GM12875 (cell line): ENCODE results near the gene NMUR1.

Experiments
- H3K4me3 ChIP-seq: one replicate; pipeline ENCODE4 v1.5.1; 2011; ENCODE audit warnings: low read depth, low read length, control low read depth
- CTCF ChIP-seq: IDR thresholded peaks from 2 replicates; pipeline ENCODE4 v1.5.1; 2011; ENCODE audit warnings: low read depth, mild to moderate bottlenecking, control low read depth, inconsistent platforms, low read length, moderate library complexity, borderline replicate concordance; ENCODE audit not compliant: insufficient read depth

The NMUR1 gene

DNA sequence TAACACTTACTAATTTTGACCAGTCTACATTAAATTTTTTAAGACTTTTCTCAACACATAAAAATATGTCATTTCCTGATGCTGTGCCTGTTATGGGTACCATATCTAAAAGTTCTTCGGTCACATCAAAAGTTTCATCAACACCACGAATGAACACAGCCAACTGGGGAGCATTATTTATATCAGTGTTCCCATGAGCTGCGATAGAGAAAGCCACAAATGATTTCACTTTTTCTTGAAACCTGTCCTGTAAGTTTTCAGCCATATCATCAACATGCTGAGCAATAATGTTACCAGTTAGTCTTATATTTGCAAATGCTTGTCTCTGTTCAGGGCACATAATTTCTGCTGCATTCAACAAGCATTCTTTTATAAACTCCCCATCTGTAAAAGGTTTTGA is 35.6 kb downstream of the NMUR1 start:
- TF ChIP-seq CTCF, result no peak
- no peak overlapping the region for H3K4me3 ChIP-seq

DNA sequence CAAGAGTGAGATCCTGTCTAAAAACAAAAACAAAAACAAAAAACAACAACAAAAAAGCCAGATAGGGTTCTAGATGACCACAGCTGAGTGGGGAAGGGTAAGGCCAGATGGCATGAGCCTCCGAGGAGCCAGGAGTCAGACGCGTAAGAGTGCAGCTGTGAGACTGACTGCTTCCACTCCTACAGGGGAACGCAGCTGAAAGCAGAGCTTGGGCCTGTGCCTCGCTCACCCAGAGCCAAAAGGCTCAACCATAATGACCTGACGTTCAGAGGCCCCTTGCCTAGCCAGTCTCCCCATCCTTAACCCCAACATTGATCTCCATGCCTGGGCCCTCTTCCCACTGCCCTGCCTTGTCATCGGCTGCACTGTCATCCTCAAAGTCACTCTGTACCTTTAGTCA is 39.4 kb downstream of the NMUR1 start:
- no peak overlapping the region for H3K4me3 ChIP-seq
- TF ChIP-seq CTCF, result no peak

GRCh38 chr2:231489990-231490389 is 40.3 kb downstream of the NMUR1 start:
- H3K4me3 ChIP-seq, result no peak overlapping the region
- TF ChIP-seq CTCF, result peak; percentile 33; the same call in 1 of the 2 replicates

DNA sequence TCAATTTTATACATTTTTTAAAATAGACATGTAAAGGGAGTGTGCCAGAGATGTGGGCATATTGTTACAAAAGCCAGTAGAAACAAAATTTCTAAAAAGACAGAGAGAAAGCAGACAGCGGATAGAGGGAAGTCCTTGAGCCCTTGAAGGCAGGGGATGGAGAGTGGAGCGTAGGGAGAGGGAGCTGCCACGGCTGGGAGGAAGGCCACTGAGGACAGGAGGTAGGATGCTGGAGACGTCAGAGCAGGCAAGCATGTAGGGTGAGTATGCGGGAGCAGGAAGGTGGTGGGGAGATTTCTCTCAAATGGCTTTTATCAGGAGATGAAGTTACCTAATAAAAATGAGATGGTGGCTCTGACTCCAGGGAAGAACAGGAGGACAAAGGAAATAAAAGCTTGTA is 41.9 kb downstream of the NMUR1 start:
- no peak for TF ChIP-seq CTCF

GRCh38 chr2:231486851-231487596 is 43.2 kb downstream of the NMUR1 start:
- no peak for TF ChIP-seq CTCF
- no peak overlapping the region for H3K4me3 ChIP-seq

More for the DNA sequence above, 41.9 kb downstream of the NMUR1 start:
- H3K4me3 ChIP-seq, result no peak overlapping the region

DNA sequence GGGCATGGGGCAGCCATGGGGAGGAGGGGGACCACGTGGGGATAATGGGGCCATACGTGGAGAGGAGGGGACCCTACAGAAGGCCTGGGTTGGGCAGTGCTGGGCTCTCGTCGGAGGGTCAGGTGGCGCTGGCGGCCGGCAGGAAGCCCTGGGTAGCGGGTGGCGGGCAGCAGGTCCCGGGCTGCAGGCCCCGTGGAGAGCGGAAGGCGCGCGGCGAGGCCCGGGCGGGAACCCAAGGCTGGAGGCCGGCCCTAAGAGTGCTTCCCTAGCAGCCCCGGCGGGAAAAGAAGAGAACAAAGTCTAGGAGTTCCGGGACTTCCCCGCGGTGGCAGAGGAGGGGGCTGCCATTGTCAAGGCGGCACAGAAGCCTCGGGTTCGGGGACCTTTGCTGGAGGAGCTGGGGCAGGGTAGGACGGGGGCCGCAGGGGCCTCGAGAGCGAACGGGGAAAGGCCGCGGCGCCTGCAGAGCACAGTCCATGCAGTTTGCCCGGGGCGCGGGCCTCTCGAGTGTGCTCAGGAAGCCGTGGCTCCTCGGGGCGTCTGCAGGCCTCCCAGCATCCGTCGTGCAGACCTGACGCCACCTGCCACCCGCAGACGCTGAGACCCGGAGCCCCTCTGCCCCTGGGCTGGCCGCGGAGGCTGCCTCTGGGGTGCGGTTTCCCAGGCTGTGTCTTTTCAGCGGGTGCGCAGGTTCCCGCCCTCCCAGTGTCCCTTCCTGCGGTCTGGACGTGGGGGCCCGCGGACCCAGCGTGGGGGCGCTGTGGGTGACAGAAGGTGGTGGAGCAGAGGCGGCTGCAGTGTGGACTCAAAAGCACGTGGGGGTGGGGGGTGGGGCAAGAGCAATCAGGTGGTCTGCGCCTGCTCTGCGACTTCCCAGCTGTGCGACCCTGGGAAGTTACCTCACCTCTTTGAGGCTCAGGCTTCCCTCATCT is 46.6 kb downstream of the NMUR1 start:
- H3K4me3 ChIP-seq, result no peak overlapping the region
- TF ChIP-seq CTCF, result no peak
